SJCRH30 (cell line): ENCODE measurements around the gene SGTA. TPM values are rescaled to one million over a fixed set of nuclear protein-coding genes. Genes with fewer than 3 reads are reported as not detected.

Experiments
- DNase-seq, 2 experiments: peaks; one replicate each; pipeline ENCODE4 v3.0.0-alpha.2; 2015 to 2020
- H3K27ac ChIP-seq: fragments of 250-450 bp; sonication (Bioruptor Pico); 2 replicates; pipeline ENCODE4 v1.5.1; 2020; ENCODE audit warnings: mild to moderate bottlenecking, moderate library complexity
- H3K27me3 ChIP-seq: fragments of 250-450 bp; sonication (Bioruptor Pico); 2 replicates; pipeline ENCODE4 v1.5.1; 2020; ENCODE audit warnings: mild to moderate bottlenecking, moderate library complexity
- H3K36me3 ChIP-seq: fragments of 250-450 bp; sonication (Bioruptor Pico); 2 replicates; pipeline ENCODE4 v1.5.1; 2020; ENCODE audit warnings: mild to moderate bottlenecking, moderate library complexity
- H3K4me1 ChIP-seq: fragments of 250-450 bp; sonication (Bioruptor Pico); 2 replicates; pipeline ENCODE4 v1.5.1; 2020; ENCODE audit warnings: mild to moderate bottlenecking, moderate library complexity
- H3K4me3 ChIP-seq: fragments of 250-450 bp; sonication (Bioruptor Pico); 2 replicates; pipeline ENCODE4 v1.5.1; 2020; ENCODE audit warnings: mild to moderate bottlenecking, moderate library complexity
- H3K9me3 ChIP-seq: fragments of 250-450 bp; sonication (Bioruptor Pico); replicated peaks from 2 replicates; pipeline ENCODE4 v1.5.1; 2020; ENCODE audit warnings: mild to moderate bottlenecking, moderate library complexity
- total RNA-seq: library from RNA; depleted of rRNA; stranded (reverse); fragments of >200 nt; shearing (Covaris generic); gene quantifications from 2 replicates; pipeline ENCODE4 v1.2.3, GENCODE V29; 2014

The SGTA gene
- total RNA-seq, 1 experiment from 2014 or later, result 103 TPM

DNA sequence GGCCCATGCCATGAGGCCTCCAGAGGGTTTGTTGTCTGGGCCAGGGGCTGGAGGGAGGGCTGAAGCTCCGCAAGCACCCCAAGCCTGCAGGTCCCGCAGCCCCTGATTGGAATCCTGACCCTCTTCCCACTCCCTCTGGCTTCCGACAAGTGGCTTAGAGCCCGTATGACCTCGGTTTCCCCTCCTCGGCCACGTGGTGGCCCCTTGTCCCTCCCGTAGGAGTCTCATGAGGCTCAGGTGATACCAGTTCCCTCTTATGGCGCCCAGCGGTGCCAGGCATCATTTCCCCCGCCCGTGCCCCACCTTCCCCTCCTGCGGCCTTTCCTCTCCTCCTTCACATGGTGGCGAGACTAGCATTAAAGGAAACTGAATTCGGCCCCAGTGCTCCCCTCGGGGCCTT lies 8.4 kb upstream of the SGTA start:
- Histone ChIP-seq H3K36me3 (peaks cover 47% of the 10 kb centered on the region), H3K27me3 (no peaks in the 10 kb centered on the region), H3K9me3 (no peaks in the 10 kb centered on the region)

GRCh38 chr19:2790557-2791271 lies 7.6 kb upstream of the SGTA start:
- H3K9me3 ChIP-seq, result no peaks in the 10 kb centered on the region
- peaks cover 41% of the 10 kb centered on the region for H3K36me3 ChIP-seq
- DNase-seq, result no peak

More for the DNA sequence above, 8.4 kb upstream of the SGTA start:
- no peaks in the 10 kb centered on the region for H3K4me1 ChIP-seq
- DNase-seq, result no peak
- no peak overlapping the region for H3K4me3 ChIP-seq
- no peak overlapping the region for H3K27ac ChIP-seq

DNA sequence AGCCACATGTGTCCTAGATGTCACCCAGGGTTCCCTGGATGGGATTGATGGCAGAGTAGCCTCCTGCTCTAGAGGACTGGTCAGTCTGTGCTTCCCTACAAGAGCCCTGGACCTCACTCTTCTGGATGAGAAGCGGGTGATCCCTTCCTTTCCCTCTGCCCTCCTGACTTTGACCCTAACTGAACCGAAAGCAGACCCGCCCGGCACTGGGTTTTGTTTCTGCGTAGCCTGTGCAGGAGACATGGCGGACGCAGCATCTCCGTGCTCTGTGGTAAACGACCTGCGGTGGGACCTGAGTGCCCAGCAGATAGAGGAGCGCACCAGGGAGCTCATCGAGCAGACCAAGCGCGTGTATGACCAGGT lies 7.1 kb upstream of the SGTA start:
- no peak for DNase-seq
- Histone ChIP-seq H3K9me3 (no peaks in the 10 kb centered on the region), H3K36me3 (peaks cover 35% of the 10 kb centered on the region), H3K4me3 (no peak overlapping the region), H3K27ac (no peak overlapping the region), H3K4me1 (no peaks in the 10 kb centered on the region), H3K27me3 (no peaks in the 10 kb centered on the region)

More at GRCh38 chr19:2790557-2791271, 7.6 kb upstream of the SGTA start:
- no peaks in the 10 kb centered on the region for H3K4me1 ChIP-seq
- H3K4me3 ChIP-seq, result no peak overlapping the region
- no peaks in the 10 kb centered on the region for H3K27me3 ChIP-seq
- no peak overlapping the region for H3K27ac ChIP-seq

DNA sequence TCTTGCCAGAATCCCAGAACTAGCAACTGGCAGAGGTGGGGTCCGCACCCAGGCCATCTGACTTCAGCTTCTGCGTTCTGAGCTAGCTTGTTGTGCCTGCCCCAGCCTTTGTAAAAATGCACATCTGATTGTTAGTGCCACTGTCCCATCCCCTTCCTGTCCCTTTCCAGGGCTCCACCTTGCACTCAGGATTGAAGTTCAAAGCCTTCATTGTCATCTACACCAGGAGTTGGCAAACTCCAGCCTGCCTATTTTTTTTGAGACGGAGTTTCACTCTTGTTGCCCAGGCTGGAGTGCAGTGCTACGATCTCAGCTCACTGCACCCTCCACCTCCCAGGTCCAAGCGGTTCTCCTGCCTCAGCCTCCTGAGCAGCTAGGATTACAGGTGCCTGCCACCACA lies 5.2 kb upstream of the SGTA start:
- H3K27ac ChIP-seq, result no peak overlapping the region
- peaks cover 19% of the 10 kb centered on the region for H3K36me3 ChIP-seq
- H3K27me3 ChIP-seq, result no peaks in the 10 kb centered on the region
- no peaks in the 10 kb centered on the region for H3K9me3 ChIP-seq
- no peak overlapping the region for H3K4me3 ChIP-seq
- 0 out of 2 replicates have a peak, but pooled peaks cover 3% of the 10 kb centered on the region for H3K4me1 ChIP-seq
- no peak for DNase-seq

- no peak for DNase-seq
- H3K4me1 ChIP-seq, result 0 out of 2 replicates have a peak, but pooled peaks cover 3% of the 10 kb centered on the region
- no peaks in the 10 kb centered on the region for H3K9me3 ChIP-seq
- H3K27me3 ChIP-seq, result no peaks in the 10 kb centered on the region
- H3K4me3 ChIP-seq, result no peak overlapping the region
- H3K36me3 ChIP-seq, result peaks cover 12% of the 10 kb centered on the region; the same call in 1 of the 2 replicates
- no peak overlapping the region for H3K27ac ChIP-seq
These were observed 4.0 kb upstream of the SGTA start for GRCh38 chr19:2787115-2787514.

DNA sequence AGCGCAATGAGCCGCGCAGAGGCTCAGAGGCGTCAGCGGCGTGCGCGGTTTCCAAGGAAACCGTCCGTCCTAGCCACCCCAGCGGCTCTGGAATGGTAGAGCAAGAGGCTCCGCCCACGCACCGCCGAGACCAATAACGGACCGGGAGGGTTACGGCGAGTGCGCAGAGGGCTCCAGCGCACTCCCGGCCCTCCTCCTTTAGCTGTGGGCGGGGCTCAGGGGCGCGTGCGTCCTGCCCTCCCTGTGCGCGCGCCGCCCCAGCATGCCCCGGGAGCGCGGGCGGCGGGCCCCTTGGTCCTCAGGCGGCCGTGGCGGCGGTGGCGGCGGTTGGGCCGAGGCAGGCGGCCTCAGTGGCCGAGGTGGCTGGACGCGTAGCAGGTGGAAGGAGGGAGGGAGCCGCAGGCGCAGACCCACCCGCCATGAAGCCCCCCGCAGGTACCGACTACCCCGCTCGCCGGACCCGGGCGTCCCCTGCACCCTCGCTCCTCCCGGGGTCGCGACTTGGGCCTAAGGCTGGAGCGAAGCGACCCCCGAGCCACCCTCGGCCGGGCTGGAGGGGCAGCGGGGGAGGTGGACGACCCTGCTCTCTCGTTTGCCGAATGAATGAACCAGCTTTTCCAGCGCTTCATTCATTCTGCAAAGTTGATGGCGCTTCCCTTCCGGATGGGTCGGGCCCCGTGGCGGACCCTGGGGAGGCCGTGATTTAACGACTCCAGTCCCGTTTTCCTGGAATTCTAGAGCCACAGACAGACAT lies 2.3 kb upstream of the SGTA start, which contains the start of gene THOP1:
Gene THOP1 (plus strand): TSS at position 260 of the 754 bp plus-strand sequence. CDS start 160 bp downstream, at position 420.
- H3K27me3 ChIP-seq, result no peaks in the 10 kb centered on the region
- peaks cover 2% of the 10 kb centered on the region; the same call in 1 of the 2 replicates for H3K36me3 ChIP-seq
- 0 out of 2 replicates have a peak, but pooled peaks cover 3% of the 10 kb centered on the region for H3K4me1 ChIP-seq
- peak; percentile 99 for DNase-seq
- peak within 1 kb of the TSS; percentile 81 for H3K4me3 ChIP-seq
- peak within 1 kb of the TSS; percentile 53 for H3K27ac ChIP-seq
- no peaks in the 10 kb centered on the region for H3K9me3 ChIP-seq

- peaks cover 6% of the 10 kb centered on the region for H3K4me1 ChIP-seq
These were observed 690 bp upstream of the SGTA start for GRCh38 chr19:2783781-2784145.

GRCh38 chr19:2782329-2782935 lies 641 bp downstream of the SGTA start:
- peak overlapping the region; percentile 95 for H3K4me3 ChIP-seq
- peaks cover 18% of the 10 kb centered on the region for H3K4me1 ChIP-seq
- H3K9me3 ChIP-seq, result no peaks in the 10 kb centered on the region
- DNase-seq, result no peak
- no peaks in the 10 kb centered on the region for H3K27me3 ChIP-seq
- peak overlapping the region; percentile 71 for H3K27ac ChIP-seq
- H3K36me3 ChIP-seq, result peaks cover 2% of the 10 kb centered on the region; the same call in 1 of the 2 replicates

More at GRCh38 chr19:2783781-2784145, 690 bp upstream of the SGTA start:
- H3K36me3 ChIP-seq, result no peaks in the 10 kb centered on the region
- peak overlapping the region; percentile 23; the same call in 1 of the 2 replicates for H3K27ac ChIP-seq
- no peak for DNase-seq
- no peaks in the 10 kb centered on the region for H3K27me3 ChIP-seq
- no peaks in the 10 kb centered on the region for H3K9me3 ChIP-seq
- H3K4me3 ChIP-seq, result peak overlapping the region; percentile 95

GRCh38 chr19:2780284-2780683 lies 2.8 kb downstream of the SGTA start:
- no peaks in the 10 kb centered on the region for H3K27me3 ChIP-seq
- H3K9me3 ChIP-seq, result no peaks in the 10 kb centered on the region
- DNase-seq, result no peak
- peaks cover 29% of the 10 kb centered on the region for H3K4me1 ChIP-seq
- H3K27ac ChIP-seq, result no peak overlapping the region
- no peak overlapping the region for H3K4me3 ChIP-seq
- peaks cover 8% of the 10 kb centered on the region for H3K36me3 ChIP-seq

DNA sequence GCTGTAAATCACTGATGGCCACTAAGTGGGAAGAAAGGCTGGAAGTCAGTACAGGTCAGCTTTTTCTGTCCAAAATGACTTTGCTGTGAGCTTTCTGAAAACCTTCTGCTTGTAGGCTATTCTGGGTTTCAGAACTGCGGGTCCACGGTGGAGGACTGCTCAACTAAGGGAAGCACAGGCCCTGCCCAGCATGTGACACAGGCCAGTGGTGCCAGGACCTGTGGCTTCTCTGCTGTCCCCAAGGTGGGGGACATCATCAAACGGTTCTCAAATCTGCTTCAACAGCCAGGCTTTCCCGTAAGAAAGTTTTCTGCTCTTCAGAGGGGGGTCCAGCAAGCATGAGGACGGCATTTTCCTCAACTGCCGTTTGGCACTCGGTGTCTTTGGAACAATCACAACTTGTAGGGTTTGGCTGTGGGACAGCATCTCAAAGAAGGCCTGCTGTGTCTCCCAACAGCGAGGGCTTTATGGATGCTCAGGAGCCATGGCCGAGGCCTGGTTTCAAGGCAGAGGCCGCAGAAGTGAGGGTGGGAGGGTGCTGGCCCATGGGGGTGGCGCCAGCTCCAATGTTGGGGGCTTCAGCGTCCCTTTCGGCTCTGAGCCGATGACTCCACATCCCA lies 3.8 kb downstream of the SGTA start:
- Histone ChIP-seq H3K4me1 (peaks cover 39% of the 10 kb centered on the region), H3K4me3 (no peak overlapping the region), H3K36me3 (peaks cover 8% of the 10 kb centered on the region), H3K27me3 (no peaks in the 10 kb centered on the region), H3K9me3 (no peaks in the 10 kb centered on the region), H3K27ac (no peak overlapping the region)
- no peak for DNase-seq

- Histone ChIP-seq H3K4me1 (peaks cover 36% of the 10 kb centered on the region), H3K27me3 (no peaks in the 10 kb centered on the region), H3K9me3 (no peaks in the 10 kb centered on the region), H3K27ac (peak overlapping the region; percentile 37), H3K36me3 (peaks cover 8% of the 10 kb centered on the region), H3K4me3 (no peak overlapping the region)
- peak; percentile 88 for DNase-seq
These were observed 5.0 kb downstream of the SGTA start for GRCh38 chr19:2777952-2778683.

DNA sequence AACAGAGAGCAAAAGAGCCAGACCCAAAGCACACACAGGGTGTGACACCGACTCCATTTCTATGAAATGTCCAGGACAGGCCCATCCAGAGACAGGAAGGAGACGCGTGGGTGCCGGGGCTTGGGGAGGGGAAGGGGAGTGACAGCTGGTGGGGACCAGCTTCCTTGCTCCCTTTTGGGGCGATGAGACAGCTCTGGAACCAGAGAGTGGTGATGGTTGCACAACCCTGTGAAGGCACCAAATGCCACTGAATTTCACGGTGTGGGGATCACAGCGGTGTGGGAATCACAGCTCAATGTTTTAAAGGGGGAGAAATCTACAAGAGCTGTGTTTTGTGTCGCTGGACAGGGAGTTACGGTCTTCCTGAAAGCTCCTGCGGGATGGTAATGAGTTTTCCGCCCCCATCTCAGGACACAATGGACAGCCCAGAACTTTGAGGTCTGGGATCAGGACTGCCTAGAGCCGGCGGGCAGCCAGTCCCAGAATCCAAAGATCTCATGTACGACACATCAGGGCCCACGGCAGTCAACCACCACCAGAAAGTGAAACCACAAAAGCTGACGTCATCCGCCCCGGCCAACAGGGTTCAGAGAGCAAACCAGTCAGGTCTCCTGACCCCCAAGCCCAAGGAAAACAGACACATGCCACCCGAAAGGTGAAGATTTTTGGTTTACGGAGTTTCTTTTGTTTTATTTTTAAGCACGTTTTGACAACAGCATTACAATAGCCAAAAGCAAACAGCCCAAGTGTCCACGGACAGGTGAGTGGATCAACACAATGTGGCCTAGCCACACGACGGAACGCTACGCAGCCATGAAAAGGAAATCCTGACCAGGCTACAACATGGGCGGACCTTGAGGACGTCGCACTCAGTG lies 7.3 kb downstream of the SGTA start:
- H3K27ac ChIP-seq, result peak overlapping the region; percentile 90
- H3K36me3 ChIP-seq, result peaks cover 11% of the 10 kb centered on the region
- DNase-seq, result peak; percentile 84 to 85
- H3K27me3 ChIP-seq, result no peaks in the 10 kb centered on the region
- peaks cover 36% of the 10 kb centered on the region for H3K4me1 ChIP-seq
- peak overlapping the region; percentile 21 for H3K4me3 ChIP-seq
- no peaks in the 10 kb centered on the region for H3K9me3 ChIP-seq

DNA sequence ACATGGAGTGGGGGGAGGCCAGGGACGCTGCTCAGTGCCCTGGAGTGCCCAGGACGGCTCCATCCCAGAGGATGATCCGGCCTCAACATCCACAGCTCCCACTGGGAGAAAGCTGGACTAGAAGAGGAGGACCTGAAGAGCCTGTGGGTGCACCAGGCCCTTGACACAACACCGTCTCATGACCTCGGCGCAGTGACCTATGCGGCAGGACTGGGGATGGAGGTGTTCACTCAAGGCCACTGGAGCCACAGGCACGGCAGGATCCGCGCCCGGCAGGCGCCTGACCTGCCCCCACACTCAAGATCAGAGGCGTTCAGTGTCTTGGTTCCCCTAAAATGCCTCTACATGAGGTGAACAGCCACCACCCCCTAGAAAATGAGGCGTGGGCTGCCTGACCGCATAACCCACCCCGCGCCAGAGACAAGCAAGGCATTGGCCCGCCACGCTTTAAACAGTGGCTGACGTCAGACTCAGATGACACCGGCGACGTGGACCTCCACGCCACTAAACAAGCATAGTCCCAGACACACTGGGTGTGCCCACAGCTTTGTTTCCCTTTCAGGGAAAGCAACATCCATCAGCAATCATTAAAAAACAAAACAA lies 8.0 kb downstream of the SGTA start:
- no peak for DNase-seq
- Histone ChIP-seq H3K27me3 (no peaks in the 10 kb centered on the region), H3K9me3 (no peaks in the 10 kb centered on the region), H3K36me3 (peaks cover 12% of the 10 kb centered on the region), H3K4me1 (peaks cover 36% of the 10 kb centered on the region), H3K27ac (peak overlapping the region; percentile 90), H3K4me3 (peak overlapping the region; percentile 21)
